NCI-H2227 (cell line): ENCODE measurements around the gene ZFP3.
"Not testable (repeated sequence)": the region's sequence is repeated elsewhere in the genome, so short reads cannot be mapped to it uniquely, and the experiment has no call there.

Source experiments
- DNase-seq: peaks from one replicate; lab custom pipeline; 2025; ENCODE audit not compliant: unreplicated experiment; lab: John Stamatoyannopoulos, UW

ZFP3 gene

DNA sequence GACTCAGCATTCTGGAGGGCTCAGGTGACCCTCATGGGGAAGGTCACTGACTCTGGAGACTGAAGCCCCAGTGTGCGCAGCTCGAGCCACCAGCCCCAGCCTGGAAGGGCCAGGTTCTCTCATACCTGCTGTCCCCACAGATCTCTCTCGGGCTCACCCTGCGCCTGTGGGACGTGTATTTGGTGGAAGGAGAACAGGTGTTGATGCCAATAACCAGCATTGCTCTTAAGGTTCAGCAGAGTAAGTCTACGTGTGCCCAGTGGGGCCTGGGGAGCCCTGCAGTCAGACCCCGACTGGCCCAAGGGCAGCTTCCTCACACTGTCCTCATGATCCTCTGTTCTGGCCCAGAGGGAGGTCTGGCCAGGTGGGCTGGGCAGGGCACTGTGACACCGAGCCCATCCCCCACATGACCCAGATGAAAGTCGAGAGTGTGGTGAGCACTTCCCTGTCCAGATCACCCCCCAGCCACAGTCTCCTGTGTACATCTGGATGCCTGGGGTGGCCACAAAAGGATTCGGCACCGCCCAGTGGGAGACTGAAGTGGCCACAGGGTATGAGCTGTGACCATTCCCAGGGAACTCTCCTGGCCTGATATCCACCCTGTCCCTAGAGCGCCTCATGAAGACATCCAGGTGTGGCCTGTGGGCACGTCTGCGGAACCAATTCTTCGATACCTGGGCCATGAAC is 59.4 kb downstream of the ZFP3 start:
- not testable (repeated sequence) for DNase-seq

DNA sequence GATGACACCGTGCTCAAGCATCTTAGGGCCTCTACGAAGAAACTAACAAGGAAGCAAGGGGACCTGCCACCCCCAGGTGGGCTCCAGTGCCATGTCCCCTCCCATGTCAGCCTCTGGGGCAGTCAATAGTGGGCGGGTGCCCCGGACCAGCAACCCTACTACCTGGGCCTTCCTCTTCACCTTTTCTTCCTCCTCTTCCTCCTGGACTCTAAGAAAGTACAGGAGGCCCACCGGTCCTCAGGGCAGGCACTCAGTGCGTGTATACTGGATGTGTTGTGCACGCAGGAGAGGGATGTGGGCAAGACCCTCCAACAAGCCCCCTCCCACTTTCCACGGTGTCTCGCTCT is 59.9 kb downstream of the ZFP3 start:
- not testable (repeated sequence) for DNase-seq

DNA sequence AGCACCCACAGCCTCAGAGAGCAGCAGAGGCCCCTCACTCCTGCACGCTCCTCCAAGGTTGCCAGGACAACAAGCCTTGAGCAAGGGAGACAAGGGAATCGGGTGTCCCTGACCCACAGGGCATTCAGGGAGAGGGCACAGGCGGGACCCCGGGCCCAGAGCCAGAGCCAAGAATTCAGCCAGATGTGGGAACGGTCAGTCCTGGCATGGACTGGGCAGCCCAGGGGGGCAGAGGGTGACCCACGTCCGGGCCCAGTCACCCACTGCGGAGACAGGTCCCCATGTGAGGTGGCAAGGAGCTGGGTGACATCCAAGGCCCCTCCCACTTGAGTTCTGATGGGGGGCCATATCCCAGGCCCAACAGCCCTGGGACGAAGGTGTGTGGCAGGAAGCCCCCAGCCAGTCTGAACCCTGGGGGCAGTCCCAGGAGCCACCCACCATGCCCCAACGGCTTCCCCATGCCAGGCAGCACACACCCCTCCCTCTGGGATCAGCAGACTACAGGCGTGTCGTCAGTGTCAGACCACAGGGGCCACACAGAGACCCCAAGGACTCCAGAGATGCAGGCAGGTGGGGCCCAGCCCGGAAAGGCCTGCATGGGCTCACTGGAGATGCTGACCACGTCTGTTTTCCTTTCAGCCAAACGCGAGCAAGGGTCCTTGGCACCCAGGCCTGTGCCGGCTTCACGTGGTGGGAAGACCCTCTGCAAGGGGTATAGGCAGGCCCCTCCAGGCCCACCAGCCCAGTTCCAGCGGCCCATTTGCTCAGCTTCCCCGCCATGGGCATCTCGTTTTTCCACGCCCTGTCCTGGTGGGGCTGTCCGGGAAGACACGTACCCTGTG is 60.6 kb downstream of the ZFP3 start:
- no peak for DNase-seq

DNA sequence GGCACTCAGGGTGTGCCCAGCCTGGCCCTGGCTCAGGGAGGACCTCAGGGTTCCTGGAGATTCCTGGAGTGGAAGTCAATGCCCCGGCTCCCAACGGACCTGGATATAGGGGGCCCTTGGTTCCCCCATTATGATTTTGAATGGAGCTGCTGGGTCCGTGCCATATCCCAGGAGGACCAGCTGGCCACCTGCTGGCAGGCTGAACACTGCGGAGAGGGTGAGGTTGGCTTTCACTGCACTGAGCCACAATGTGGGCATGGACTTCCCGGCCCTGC is 61.1 kb downstream of the ZFP3 start:
- DNase-seq: no peak

DNA sequence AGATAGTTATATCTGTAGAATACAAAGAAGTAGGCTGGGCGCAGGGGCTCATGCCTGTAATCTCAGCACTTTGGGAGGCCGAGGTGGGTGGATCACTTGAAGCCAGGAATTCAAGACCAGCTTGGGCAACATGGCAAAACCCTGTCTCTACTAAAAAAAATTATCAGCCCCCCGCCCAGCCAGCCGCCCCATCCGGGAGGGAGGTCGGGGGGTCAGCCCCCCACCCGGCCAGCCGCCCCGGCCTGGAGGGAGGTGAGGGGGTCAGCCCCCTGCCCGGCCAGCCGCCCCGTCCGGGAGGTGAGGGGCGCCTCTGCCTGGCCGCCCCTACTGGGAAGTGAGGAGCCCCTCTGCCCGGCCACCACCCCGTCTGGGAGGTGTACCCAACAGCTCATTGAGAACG is 64.6 kb downstream of the ZFP3 start:
- DNase-seq: not testable (repeated sequence)
